HG02588 (cell line): ENCODE data around the gene SULT1A2.
"Not testable (repeated sequence)": the region's sequence is repeated elsewhere in the genome, so short reads cannot be mapped to it uniquely, and the experiment has no call there.

ENCODE experiments used
- ATAC-seq: cut with Tn5 transposase; IDR thresholded peaks from one replicate; pipeline ENCODE4 v1.9.1; 2021; ENCODE audit warnings: mild to moderate bottlenecking, moderate library complexity; ENCODE audit not compliant: unreplicated experiment

Gene SULT1A2

GRCh38 chr16:28596840-28597691 lies at the start of gene SULT1A2:
Gene SULT1A2, minus strand, starts transcription at chr16:28597050. Its CDS starts 1,120 bp downstream, at chr16:28595930.
- no peak for ATAC-seq

- ATAC-seq: not testable (repeated sequence)
Observed at GRCh38 chr16:28639959-28640358, 43.1 kb upstream of the SULT1A2 start.

DNA sequence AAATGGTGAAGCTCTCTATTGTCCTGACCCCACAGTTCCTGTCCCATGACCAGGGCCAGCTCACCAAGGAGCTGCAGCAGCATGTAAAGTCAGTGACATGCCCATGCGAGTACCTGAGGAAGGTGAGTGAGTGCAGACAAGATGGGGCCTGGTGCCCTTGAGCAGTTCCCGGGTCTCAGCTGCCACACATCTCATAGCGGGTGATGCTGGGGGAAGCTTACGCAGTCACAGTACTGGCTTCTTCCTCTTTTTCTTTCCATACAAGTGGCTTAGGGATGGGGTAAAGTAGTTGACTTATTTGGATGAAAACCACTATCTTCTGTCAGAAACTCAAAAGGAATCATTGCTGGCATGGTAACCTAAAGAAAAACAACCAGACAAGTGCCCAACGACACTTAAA lies 41.5 kb upstream of the SULT1A2 start:
- ATAC-seq: not testable (repeated sequence)

GRCh38 chr16:28637765-28638164 lies 40.9 kb upstream of the SULT1A2 start, which contains the start of gene NPIPB8:
Gene NPIPB8, plus strand, starts transcription at chr16:28638065. Its CDS starts 296 bp downstream, at chr16:28638361.
- ATAC-seq: not testable (repeated sequence)

- not testable (repeated sequence) for ATAC-seq
Observed at GRCh38 chr16:28636093-28636823, 39.4 kb upstream of the SULT1A2 start.

- ATAC-seq: not testable (repeated sequence)
Observed at GRCh38 chr16:28630905-28631304, 34.1 kb upstream of the SULT1A2 start.

DNA sequence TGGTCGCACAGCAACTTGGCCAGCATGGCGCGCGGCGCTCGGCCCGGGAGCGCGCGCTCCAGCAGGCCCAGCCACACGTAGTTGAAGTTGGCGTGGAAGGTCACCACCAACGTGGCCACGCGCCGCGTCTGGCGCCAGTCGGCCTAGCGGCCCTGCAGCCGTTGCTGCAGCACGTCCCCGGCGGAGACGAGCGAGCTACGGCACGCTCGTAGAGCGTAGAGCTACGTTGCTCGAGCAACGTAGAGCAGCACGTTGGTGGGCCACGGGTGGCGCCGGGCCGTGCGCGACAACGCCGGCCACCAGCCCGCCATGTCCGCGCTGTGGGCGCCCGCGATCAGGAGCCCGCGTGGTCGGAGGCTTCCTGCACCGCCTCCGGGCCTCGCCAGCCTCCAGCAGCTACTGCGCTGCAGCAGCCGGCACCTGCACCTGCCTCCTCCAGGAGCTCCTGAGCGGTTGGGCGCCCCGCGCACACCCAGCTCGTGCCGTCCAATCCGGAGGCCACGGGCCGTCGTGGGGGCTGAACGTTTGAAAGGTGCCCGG lies 26.4 kb upstream of the SULT1A2 start:
- no peak for ATAC-seq

DNA sequence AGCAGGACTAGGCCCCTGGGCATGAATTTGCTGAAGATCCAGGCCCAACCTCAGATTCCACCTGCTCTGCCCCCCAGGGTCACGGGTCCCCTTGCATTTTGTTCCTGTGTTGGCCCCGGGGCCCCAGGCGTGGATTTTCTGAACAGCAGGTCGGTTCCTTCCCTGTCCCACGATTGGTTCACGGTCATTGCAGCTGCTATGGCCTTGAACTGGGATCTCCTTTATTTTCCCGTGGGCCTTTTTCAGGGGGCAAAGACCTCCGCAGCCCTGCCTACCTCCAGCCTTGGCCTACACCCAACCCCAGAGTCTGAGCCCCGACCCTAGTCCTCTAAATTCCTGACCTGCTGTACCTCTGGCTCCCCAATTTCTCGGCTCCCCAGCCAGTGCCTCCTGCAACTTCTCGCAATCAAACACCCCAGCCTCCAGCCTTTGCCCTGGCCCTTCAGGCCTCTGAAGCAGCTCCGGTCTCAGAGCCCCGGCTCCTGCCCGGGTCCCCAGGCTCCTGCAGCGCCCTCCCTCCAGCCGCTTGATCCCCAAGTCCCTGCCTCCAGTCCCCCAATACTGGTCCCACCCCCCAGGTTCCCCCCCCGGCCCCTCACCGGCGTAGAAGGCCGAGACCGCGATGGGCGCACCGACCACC lies 25.8 kb upstream of the SULT1A2 start:
- not testable (repeated sequence) for ATAC-seq

- ATAC-seq: no peak
Observed at GRCh38 chr16:28621481-28622155, 24.8 kb upstream of the SULT1A2 start.

- not testable (repeated sequence) for ATAC-seq
Observed at GRCh38 chr16:28620316-28620715, 23.5 kb upstream of the SULT1A2 start.

DNA sequence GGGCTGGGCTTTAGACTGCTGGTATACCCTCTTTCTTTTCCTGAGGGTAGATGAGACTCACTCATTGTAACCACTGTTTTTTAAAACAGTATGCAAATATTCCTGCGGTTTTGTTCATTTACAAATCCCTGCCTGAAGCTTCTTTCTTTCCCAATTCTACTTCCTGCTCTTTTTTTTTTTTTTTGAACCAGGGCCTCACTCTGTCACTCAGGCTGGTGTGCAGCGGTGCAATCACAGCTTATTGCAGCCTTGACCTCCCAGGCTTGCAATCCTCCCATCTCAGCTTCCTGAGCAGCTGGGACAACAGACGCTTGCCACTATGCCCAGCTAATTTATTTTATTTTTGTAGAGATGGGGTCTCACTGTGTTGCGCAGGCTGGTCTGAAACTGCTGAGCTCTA lies 21.0 kb upstream of the SULT1A2 start:
- no peak for ATAC-seq

GRCh38 chr16:28616636-28617035 lies 19.8 kb upstream of the SULT1A2 start:
- no peak for ATAC-seq

GRCh38 chr16:28616224-28616577 lies 19.4 kb upstream of the SULT1A2 start:
- ATAC-seq: not testable (repeated sequence)

DNA sequence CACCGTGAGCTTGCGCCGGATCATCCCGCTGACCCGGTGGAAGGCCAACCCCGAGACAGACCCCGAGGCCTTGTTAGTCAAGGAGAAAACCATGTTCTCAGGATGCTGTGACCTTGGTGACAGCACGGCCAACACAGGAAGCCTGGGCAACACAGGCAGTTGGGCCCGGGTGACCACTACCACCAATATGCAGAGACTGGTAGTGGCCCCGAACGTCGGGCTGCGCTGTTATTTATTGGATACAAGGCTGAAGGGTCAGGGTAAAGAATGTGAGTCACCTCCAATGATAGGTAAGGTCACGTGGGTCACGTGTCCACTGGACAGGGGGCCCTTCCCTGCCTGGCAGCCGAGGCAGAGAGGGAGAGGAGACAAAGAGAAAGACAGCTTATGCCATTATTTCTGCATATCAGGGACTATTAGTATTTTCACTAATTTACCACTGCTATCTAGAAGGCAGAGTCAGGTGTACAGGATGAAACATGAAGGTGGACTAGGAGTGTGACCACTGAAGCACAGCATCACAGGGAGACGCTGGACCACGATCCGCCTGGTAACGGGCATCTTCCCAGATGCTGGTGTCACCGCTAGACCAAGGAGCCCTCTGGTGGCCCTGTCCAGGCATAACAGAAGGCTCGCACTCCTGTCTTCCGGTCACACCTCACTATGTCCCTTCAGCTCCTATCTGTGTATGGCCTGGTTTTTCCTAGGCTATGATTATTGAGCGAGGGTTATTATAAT lies 18.8 kb upstream of the SULT1A2 start:
- not testable (repeated sequence) for ATAC-seq

DNA sequence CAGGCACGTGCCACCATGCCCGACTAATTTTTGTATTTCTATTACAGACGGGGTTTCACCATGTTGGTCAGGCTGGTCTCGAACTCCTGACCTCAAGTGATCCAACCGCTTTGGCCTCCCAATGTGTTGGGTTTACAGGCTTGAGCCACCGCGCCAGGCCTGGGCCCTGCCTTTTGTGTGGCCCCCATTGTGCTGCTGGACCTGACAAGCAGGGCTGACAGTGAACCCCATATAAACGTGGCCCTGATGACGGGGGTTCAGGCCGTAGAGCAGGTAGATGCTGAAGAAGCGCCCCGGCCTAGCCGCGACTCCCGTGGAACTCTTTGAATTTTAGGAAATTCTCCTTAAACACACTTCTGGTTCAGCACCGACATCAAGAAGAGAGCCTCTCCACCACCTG lies 17.7 kb upstream of the SULT1A2 start:
- not testable (repeated sequence) for ATAC-seq

DNA sequence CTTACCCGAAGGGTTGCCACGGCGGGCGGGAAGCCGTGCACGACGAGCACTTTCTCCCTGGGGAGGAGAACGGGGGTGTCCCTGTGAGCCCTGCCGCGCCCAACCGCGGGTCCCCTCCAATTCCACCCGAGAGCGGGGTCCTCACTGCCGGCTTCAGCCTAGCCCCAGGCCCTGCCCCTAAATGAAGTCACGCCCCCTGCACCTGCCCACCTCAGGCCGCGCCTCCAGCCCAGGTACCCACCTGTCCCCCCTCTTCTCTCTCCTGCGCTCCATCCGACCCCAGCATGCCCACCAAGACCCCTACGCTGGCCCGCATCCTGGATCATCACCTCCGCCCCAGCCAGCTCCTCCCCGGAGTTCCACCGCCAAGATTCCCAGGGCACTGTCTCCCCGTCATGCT lies 17.1 kb upstream of the SULT1A2 start:
- not testable (repeated sequence) for ATAC-seq

GRCh38 chr16:28612359-28613280 lies 15.8 kb upstream of the SULT1A2 start:
- peak; percentile 46 for ATAC-seq

DNA sequence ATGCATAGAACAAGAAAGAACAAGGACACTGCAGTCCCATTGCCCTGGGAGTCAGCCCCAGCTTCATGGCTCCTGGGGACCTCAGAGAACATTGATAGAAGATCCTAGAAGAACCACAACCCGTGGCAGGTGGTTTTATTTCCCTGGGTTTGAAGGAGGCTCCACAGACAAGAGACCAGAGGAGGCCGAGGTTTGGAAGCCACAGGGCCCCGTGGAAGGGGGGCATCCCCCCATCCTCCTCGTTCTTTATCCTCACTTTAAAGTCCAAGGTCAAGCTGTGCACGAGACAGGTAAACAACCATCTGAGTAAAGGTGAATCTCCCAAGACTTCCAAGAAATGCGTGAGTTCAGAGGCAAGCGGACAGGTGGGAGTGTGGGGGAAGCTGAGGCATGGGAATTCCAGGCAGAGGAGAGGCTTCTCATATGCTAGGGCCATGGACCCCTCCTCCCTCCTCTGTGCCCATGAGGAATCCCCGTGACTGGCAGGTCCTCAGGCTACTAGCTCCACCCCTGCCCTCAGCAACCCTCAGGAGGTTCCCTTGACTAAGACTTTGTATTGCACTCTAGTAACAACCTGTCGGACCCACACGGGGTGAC lies 13.8 kb upstream of the SULT1A2 start:
- no peak for ATAC-seq
